GM18499 (cell line): ENCODE results near the gene RGS1.

Experiments
- ATAC-seq: cut with Tn5 transposase; IDR thresholded peaks from one replicate; pipeline ENCODE4 v1.9.1; 2021; ENCODE audit warnings: moderate number of reproducible peaks; ENCODE audit not compliant: insufficient read depth, unreplicated experiment

RGS1 gene

GRCh38 chr1:192579010-192579738 is 3.6 kb downstream of the RGS1 start:
- no peak for ATAC-seq

- peak; percentile 21 for ATAC-seq
Measured at GRCh38 chr1:192580351-192580962, 4.9 kb downstream of the RGS1 start.

DNA sequence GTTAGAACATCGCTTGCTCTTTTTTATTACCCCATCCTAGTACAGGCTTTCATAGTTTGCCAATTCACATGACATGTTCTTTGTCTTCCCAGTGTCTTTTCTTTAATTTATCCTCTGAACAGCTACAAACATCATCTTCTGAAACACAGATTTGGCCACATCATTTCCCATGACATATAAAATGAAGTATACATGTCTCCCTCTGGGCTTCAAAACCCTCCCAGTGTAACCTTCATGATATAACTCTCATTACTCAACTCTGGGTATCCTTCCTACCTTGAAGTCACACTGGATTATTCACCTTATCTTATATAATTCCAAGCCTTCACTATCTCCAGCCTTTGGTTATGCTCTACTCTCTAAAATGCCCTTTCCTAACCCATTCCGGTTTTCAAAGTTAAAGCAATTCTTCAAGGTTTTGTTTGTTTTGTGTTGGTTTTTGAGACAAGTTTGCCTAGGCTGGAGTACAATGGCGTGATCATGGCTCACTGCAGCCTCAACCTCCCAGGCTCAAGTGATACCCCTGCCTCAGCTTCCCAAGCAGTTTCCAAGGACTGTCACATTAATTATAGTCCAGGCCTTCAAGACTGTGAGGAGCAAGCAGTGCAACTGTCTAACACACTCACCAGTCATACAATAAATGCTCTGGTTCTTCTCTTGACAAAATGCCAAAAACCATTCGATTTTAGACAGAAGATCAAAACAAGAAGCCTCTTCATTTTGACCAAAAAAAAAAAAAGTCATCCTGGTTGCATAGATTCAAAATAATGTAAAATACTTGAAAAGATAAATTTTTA is 5.8 kb downstream of the RGS1 start:
- ATAC-seq, result no peak

DNA sequence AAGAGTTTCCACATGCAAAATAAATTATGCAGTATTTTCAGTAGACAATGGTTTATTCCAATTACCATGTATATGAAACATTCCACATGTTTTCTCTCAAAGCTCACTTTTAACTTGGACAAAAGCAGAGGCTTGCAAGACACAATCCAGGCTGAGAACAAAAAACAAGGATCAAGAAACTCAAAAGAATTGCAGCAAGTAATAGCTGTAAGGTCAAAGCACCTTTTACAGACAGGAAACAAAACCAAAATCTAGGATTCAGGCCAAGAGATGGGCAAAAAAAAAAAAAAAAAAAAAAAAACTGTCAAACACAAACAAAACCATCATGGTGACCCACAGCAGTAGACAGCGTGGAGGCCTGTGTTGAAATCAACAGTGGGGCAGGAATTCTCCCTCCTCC is 9.3 kb downstream of the RGS1 start:
- ATAC-seq, result no peak

GRCh38 chr1:192587386-192588266 is 12.1 kb downstream of the RGS1 start:
- no peak for ATAC-seq

GRCh38 chr1:192588546-192588945 is 13.0 kb downstream of the RGS1 start:
- no peak for ATAC-seq

DNA sequence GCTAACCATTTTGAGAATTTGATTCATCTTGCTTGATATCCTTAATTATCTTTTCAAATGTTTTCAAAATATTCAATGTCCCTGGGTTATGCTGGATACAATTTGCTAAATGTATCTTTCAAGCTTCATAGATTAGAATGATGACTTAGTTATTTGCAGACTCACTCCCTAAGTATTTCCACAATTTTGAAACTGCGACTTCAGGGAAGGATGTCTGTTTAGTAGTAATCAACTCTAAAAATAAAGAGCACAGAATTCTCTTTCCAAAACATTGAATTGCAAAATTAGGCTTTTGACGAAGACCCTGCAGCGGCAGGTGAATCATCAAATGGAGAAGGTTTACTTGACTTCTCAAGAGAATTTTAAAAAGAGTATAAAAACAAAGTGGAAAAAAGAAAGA is 14.2 kb downstream of the RGS1 start:
- no peak for ATAC-seq

GRCh38 chr1:192592517-192592916 is 16.9 kb downstream of the RGS1 start:
- ATAC-seq, result no peak

GRCh38 chr1:192592981-192593708 is 17.6 kb downstream of the RGS1 start:
- no peak for ATAC-seq

GRCh38 chr1:192595299-192595698 is 19.7 kb downstream of the RGS1 start:
- no peak for ATAC-seq

- no peak for ATAC-seq
Measured at GRCh38 chr1:192598589-192598988, 23.0 kb downstream of the RGS1 start.

DNA sequence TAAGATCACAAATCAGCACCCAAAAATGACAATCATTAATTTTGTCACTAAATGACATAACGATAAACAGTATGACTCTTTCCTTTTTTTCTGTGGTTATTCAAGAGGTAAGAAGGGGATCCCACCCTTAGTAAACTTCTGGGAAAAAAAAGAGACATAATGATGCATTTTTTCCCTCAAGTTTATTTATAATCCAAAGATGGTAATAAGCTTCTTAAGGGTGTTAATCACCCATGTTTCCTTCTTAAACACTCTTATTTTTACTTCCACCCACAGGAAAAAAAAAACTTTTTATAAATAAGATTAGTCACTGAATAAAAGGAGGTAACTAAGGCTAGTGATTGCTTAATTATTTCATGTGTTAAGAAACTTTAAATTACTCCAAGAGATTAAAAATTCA is 24.7 kb downstream of the RGS1 start:
- ATAC-seq, result no peak

DNA sequence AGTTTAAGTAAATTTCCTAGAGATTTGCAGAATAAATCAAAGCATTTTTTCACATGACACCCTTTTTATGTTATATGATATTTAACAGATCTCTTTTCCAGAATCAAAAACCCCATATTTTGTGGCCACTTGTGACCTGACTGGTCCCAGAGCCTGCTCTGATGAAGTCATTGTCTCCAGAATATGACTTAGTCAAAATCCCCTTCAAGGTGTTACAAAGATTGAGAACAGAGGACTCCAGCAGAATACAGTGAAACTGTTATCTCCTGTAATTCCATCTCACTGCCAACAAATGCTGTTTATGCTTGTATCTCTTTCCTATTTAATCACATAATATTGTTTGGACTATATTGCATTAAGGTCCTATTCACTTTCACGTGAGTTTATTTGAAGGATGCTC is 25.6 kb downstream of the RGS1 start:
- no peak for ATAC-seq

GRCh38 chr1:192601567-192601966 is 26.0 kb downstream of the RGS1 start:
- ATAC-seq, result no peak

DNA sequence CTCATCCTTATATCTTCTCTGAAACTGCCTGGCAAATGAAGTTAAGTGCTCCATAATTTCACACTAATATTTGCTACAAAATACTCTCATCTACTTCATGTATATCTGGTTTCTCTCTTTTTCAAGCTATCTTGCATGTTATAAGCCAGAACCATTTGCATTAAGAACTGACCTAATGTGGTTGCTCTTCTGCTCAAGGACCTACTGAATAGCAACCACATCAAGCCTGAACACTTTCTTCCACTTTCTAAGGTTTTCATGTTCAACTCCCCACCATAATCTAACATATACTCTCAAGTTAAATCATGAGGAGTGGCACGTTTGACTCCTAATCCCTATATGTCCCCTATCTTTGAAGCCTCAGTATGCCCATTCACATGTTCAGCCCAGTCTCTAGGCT is 27.2 kb downstream of the RGS1 start:
- no peak for ATAC-seq

DNA sequence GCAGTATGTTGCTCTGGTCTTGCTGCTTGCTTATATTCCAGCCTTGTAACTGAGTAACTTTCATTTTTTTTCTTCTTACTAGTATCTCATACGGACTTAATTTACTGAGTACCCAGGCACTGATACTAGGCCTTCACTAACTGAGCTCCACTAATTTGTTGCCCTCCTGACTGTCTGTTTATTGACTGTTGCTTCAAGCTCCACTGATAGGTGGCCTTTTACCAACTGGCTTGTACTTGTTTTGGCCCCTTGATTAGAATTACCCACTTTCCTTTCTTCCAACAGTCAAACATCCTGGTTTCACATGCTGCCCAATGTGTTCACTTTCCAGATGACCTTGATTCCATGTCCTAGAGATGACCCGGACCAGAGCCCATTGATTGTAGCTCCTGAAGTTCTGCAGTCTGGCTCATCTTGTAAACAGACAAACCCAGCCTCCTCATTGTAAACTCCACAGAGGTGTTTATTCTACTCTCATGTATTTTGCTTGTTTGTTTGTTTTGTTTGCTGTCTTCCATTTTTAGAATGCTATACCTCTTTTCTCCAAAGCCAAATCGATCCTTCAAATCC is 27.7 kb downstream of the RGS1 start:
- ATAC-seq, result no peak

- peak; percentile 15 for ATAC-seq
Measured at GRCh38 chr1:192604979-192605620, 29.5 kb downstream of the RGS1 start.

DNA sequence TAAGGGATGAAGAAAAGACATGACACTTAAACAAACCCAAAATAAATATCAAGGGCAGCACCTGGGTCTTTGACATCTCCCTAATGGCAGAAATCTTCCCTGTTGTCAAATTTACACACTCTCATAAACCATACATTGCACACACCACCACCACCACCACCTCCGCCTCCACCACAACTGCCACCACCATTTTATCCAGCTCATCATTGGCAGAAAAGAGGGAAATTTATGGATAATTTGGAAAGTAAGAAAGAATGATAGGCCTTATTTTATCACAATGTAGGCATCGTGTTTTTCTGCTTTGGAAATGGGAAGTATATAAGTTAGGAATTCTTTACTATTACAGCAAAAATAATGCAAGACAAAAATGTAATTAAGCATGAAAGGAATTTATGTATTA is 33.1 kb downstream of the RGS1 start:
- ATAC-seq, result no peak
